Peyer's patch (tissue), 4 donors: ENCODE results near the gene LHFPL5. TPM values are rescaled to one million over a fixed set of nuclear protein-coding genes. Genes with fewer than 3 reads are reported as not detected.

Source experiments
- DNase-seq, 3 donors: peaks; one replicate each; pipeline ENCODE4 v3.0.0-alpha.2; 2017 to 2019
- H3K27ac ChIP-seq, 4 donors: fragments of 200-600 bp; sonication (generic); one replicate each; pipeline ENCODE4 v1.5.1; 2016 to 2019
- H3K27me3 ChIP-seq, 2 donors: fragments of 200-600 bp; sonication (generic); one replicate each; pipeline ENCODE4 v1.5.1; 2019
- H3K36me3 ChIP-seq, 3 donors: fragments of 200-600 bp; sonication (generic); one replicate each; pipeline ENCODE4 v1.5.1; 2016 to 2019
- H3K4me1 ChIP-seq, 4 donors: fragments of 200-600 bp; sonication (generic); one replicate each; pipeline ENCODE4 v1.5.1; 2016 to 2019
- H3K4me3 ChIP-seq, 4 donors: fragments of 200-600 bp; sonication (generic); 1 replicate in 3 of 4; 2 replicates in 1 of 4; pipeline ENCODE4 v1.5.1; 2016 to 2019; ENCODE audit warnings: mild to moderate bottlenecking in 1 of 4
- H3K9me3 ChIP-seq, 4 donors: fragments of 200-600 bp; sonication (generic); one replicate each; pipeline ENCODE4 v1.5.1; 2016 to 2019; ENCODE audit warnings: mild to moderate bottlenecking in 1 of 4
- POLR2A ChIP-seq, 2 donors: fragments of 450-650 bp; IDR thresholded peaks; one replicate each; pipeline ENCODE4 v1.5.1; 2017; ENCODE audit warnings: antibody characterized with exemption in 2 of 2, mild to moderate bottlenecking in 2 of 2, moderate library complexity in 2 of 2
- total RNA-seq, 4 donors: library from RNA; depleted of rRNA; stranded (reverse); fragments of >200 nt; gene quantifications; one replicate each; pipeline ENCODE4 v1.1.0, GENCODE V29; 2016
- TF ChIP-seq, protein P1 (sequence below), 6 experiments: fragments of 450-650 bp in 4 of 6; fragments of 200-600 bp in 2 of 6; sonication (generic) in 1 of 6; IDR thresholded peaks; one replicate each; pipeline ENCODE4 v1.5.1; 2017 to 2019; ENCODE audit warnings: antibody characterized with exemption in 6 of 6, mild to moderate bottlenecking in 3 of 6, moderate library complexity in 1 of 6

LHFPL5 gene
- total RNA-seq, 4 donors from 2014 or later, result not detected

GRCh38 chr6:35771343-35771627, 33.9 kb upstream of the LHFPL5 start:
- peaks cover 0 to 2% (median 0%) of the 10 kb centered on the region in 4 donors for H3K4me1 ChIP-seq
- H3K27ac ChIP-seq, result peak overlapping the region in 1 of 4 donors; percentile 61
- TF ChIP-seq POLR2A (IDR thresholded peaks at IDR 0.05), result no peak
- TF ChIP-seq, protein P1, sequence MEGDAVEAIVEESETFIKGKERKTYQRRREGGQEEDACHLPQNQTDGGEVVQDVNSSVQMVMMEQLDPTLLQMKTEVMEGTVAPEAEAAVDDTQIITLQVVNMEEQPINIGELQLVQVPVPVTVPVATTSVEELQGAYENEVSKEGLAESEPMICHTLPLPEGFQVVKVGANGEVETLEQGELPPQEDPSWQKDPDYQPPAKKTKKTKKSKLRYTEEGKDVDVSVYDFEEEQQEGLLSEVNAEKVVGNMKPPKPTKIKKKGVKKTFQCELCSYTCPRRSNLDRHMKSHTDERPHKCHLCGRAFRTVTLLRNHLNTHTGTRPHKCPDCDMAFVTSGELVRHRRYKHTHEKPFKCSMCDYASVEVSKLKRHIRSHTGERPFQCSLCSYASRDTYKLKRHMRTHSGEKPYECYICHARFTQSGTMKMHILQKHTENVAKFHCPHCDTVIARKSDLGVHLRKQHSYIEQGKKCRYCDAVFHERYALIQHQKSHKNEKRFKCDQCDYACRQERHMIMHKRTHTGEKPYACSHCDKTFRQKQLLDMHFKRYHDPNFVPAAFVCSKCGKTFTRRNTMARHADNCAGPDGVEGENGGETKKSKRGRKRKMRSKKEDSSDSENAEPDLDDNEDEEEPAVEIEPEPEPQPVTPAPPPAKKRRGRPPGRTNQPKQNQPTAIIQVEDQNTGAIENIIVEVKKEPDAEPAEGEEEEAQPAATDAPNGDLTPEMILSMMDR (IDR thresholded peaks at IDR 0.05), result no peak
- DNase-seq, result no peak
- H3K4me3 ChIP-seq, result no peak overlapping the region
- H3K27me3 ChIP-seq, result peaks cover 0 to 9% of the 10 kb centered on the region in 2 donors
- no peaks in the 10 kb centered on the region for H3K9me3 ChIP-seq
- no peaks in the 10 kb centered on the region for H3K36me3 ChIP-seq

- no peaks in the 10 kb centered on the region for H3K36me3 ChIP-seq
- H3K27me3 ChIP-seq, result peaks cover 0 to 14% of the 10 kb centered on the region in 2 donors
- H3K9me3 ChIP-seq, result no peaks in the 10 kb centered on the region
- no peak for TF ChIP-seq POLR2A (IDR thresholded peaks at IDR 0.05)
- TF ChIP-seq, protein P1 (IDR thresholded peaks at IDR 0.05), result no peak
- no peak for DNase-seq
- no peak overlapping the region for H3K27ac ChIP-seq
- no peak overlapping the region for H3K4me3 ChIP-seq
- H3K4me1 ChIP-seq, result peaks cover 0 to 7% (median 0%) of the 10 kb centered on the region in 4 donors
These were observed 30.9 kb upstream of the LHFPL5 start for GRCh38 chr6:35774116-35774794.

DNA sequence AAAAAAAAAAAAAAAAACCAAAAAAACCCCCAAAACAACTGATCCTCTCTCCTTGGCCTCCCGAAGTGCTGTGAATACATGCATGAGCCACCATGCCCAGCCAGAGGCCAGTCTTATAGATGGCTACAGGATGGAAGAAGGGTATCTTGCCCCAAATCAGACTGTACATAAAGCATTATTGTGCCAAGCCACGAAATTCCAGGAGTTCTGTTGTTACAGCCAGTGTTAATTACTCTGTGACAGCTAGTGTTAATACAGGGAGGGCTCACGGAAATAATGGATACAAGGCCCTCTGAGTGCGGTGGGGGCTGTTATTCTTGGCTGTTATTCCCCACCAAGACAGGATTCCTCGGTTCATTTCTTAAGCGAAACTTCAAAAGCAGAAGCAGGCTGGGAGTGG, 30.1 kb upstream of the LHFPL5 start:
- no peak for DNase-seq

GRCh38 chr6:35776364-35777215, 28.6 kb upstream of the LHFPL5 start, which contains the start of gene CLPSL2:
CLPSL2 (plus strand) TSS chr6:35776598; CDS start chr6:35776619, 21 bp downstream.
- H3K4me3 ChIP-seq, result peak within 1 kb of the TSS; percentile 30 to 52 (median 49)
- peaks cover 0 to 7% (median 0%) of the 10 kb centered on the region in 4 donors for H3K4me1 ChIP-seq
- peak in 1 of 3 donors; percentile 34 for DNase-seq
- H3K27ac ChIP-seq, result no peak within 1 kb of the TSS
- H3K36me3 ChIP-seq, result no peaks in the 10 kb centered on the region
- no peaks in the 10 kb centered on the region for H3K9me3 ChIP-seq
- TF ChIP-seq, protein P1 (IDR thresholded peaks at IDR 0.05), result no peak
- TF ChIP-seq POLR2A (IDR thresholded peaks at IDR 0.05), result no peak
- peaks cover 0 to 14% of the 10 kb centered on the region in 2 donors for H3K27me3 ChIP-seq

More for the DNA sequence above, 30.1 kb upstream of the LHFPL5 start:
- Histone ChIP-seq H3K27ac (no peak overlapping the region), H3K4me1 (peaks cover 0 to 7% (median 0%) of the 10 kb centered on the region in 4 donors), H3K27me3 (peaks cover 0 to 14% of the 10 kb centered on the region in 2 donors), H3K9me3 (no peaks in the 10 kb centered on the region), H3K36me3 (no peaks in the 10 kb centered on the region), H3K4me3 (no peak overlapping the region)
- TF ChIP-seq, protein P1 (IDR thresholded peaks at IDR 0.05), result no peak
- TF ChIP-seq POLR2A (IDR thresholded peaks at IDR 0.05), result no peak

- TF ChIP-seq, protein P1 (IDR thresholded peaks at IDR 0.05), result no peak
- no peak for TF ChIP-seq POLR2A (IDR thresholded peaks at IDR 0.05)
- no peak overlapping the region for H3K27ac ChIP-seq
- peaks cover 0 to 7% (median 0%) of the 10 kb centered on the region in 4 donors for H3K4me1 ChIP-seq
- no peaks in the 10 kb centered on the region for H3K36me3 ChIP-seq
- H3K9me3 ChIP-seq, result no peaks in the 10 kb centered on the region
- DNase-seq, result no peak
- no peak overlapping the region for H3K4me3 ChIP-seq
- peaks cover 0 to 14% of the 10 kb centered on the region in 2 donors for H3K27me3 ChIP-seq
These were observed 27.6 kb upstream of the LHFPL5 start for GRCh38 chr6:35777356-35778102.
